Hepatocyte (in vitro differentiated cells): ENCODE measurements around the gene LHX8. TPM values are rescaled to one million over a fixed set of nuclear protein-coding genes. Genes with fewer than 3 reads are reported as not detected.

Experiments
- DNase-seq: peaks from one replicate; pipeline ENCODE4 v3.0.0-alpha.2; 2016; ENCODE audit warnings: low spot score
- H2AFZ ChIP-seq: fragments of 200-600 bp; sonication (generic); 2 replicates; pipeline ENCODE4 v1.6.0; 2016; ENCODE audit warnings: antibody characterized with exemption, mild to moderate bottlenecking
- H3K27ac ChIP-seq: fragments of 200-600 bp; sonication (generic); 2 replicates; pipeline ENCODE4 v1.5.1; 2016; ENCODE audit warnings: mild to moderate bottlenecking
- H3K27me3 ChIP-seq: fragments of 200-600 bp; sonication (generic); 2 replicates; pipeline ENCODE4 v1.6.1; 2016
- H3K36me3 ChIP-seq: fragments of 200-600 bp; sonication (generic); replicated peaks from 2 replicates; pipeline ENCODE4 v1.5.1; 2016; ENCODE audit warnings: low read depth; ENCODE audit not compliant: insufficient read depth
- H3K4me1 ChIP-seq: fragments of 200-600 bp; sonication (generic); 2 replicates; pipeline ENCODE4 v1.5.1; 2016; ENCODE audit warnings: mild to moderate bottlenecking, moderate library complexity; ENCODE audit not compliant: insufficient read depth
- H3K4me2 ChIP-seq: fragments of 200-600 bp; sonication (generic); 2 replicates; pipeline ENCODE4 v1.6.0; 2016
- H3K4me3 ChIP-seq: fragments of 200-600 bp; sonication (generic); 2 replicates; pipeline ENCODE4 v1.5.1; 2016; ENCODE audit warnings: mild to moderate bottlenecking
- H3K79me2 ChIP-seq: fragments of 200-600 bp; sonication (generic); 2 replicates; pipeline ENCODE4 v1.6.0; 2017; ENCODE audit warnings: mild to moderate bottlenecking
- H3K9me2 ChIP-seq: fragments of 200-600 bp; sonication (generic); replicated peaks from 2 replicates; pipeline ENCODE4 v1.6.0; 2017; ENCODE audit warnings: mild to moderate bottlenecking; ENCODE audit not compliant: insufficient read depth
- H3K9me3 ChIP-seq: fragments of 200-600 bp; sonication (generic); 2 replicates; pipeline ENCODE4 v1.5.1; 2016; ENCODE audit warnings: low read depth, mild to moderate bottlenecking
- H4K20me1 ChIP-seq: fragments of 200-600 bp; sonication (generic); 2 replicates; pipeline ENCODE4 v1.6.0; 2016; ENCODE audit warnings: mild to moderate bottlenecking; ENCODE audit not compliant: insufficient read depth, poor library complexity, severe bottlenecking
- EZH2 ChIP-seq: fragments of 200-600 bp; sonication (generic); IDR thresholded peaks from 2 replicates; pipeline ENCODE4 v1.6.1; 2016; ENCODE audit warnings: antibody characterized with exemption, mild to moderate bottlenecking, borderline replicate concordance
- EZH2phosphoT487 ChIP-seq: fragments of 200-600 bp; sonication (generic); IDR thresholded peaks from one replicate; pipeline ENCODE4 v1.6.1; 2018; ENCODE audit warnings: antibody characterized with exemption, mild to moderate bottlenecking, low read depth, moderate library complexity; ENCODE audit not compliant: unreplicated experiment, severe bottlenecking
- WGBS: methylation state at CpG from one replicate; pipeline ENCODE4 v1.1.6; 2016; ENCODE audit warnings: low lambda C conversion rate; ENCODE audit errors: missing lambda C conversion rate; 5-methylcytosine and 5-hydroxymethylcytosine counted together
- polyA plus RNA-seq: library from polyadenylated mRNA; unstranded; fragments of >200 nt; fragmentation: Nextera tagmentation; extraction: Ambion mirVana; gene quantifications from 2 replicates; pipeline ENCODE4 v1.2.1, GENCODE V29; 2016
- total RNA-seq: library from RNA; depleted of rRNA; stranded (reverse); fragments of >200 nt; gene quantifications from 2 replicates; pipeline ENCODE4 v1.2.3, GENCODE V29; 2014
- TF ChIP-seq, protein P1 (sequence below): fragments of 200-600 bp; sonication (generic); IDR thresholded peaks from 2 replicates; pipeline ENCODE4 v1.5.1; 2016; ENCODE audit warnings: antibody characterized with exemption, mild to moderate bottlenecking; ENCODE audit not compliant: poor library complexity

Gene LHX8
- total and polyA plus RNA-seq, 2 experiments from 2014 or later, result 0.37 to 0.87 TPM

- Histone ChIP-seq H3K9me2 (no peaks in the 10 kb centered on the region), H3K4me3 (peak overlapping the region; percentile 14), H3K79me2 (no peaks in the 10 kb centered on the region), H3K4me2 (peak overlapping the region; percentile 88), H3K4me1 (peaks cover 11% of the 10 kb centered on the region), H3K27ac (no peak overlapping the region), H4K20me1 (no peaks in the 10 kb centered on the region), H2AFZ (peak overlapping the region; percentile 52), H3K36me3 (no peaks in the 10 kb centered on the region), H3K9me3 (no peaks in the 10 kb centered on the region), H3K27me3 (peaks cover 96% of the 10 kb centered on the region)
- peak; percentile 62 for DNase-seq
- TF ChIP-seq EZH2 (peak; percentile 75), EZH2phosphoT487 (peak; percentile 86)
- TF ChIP-seq, protein P1, sequence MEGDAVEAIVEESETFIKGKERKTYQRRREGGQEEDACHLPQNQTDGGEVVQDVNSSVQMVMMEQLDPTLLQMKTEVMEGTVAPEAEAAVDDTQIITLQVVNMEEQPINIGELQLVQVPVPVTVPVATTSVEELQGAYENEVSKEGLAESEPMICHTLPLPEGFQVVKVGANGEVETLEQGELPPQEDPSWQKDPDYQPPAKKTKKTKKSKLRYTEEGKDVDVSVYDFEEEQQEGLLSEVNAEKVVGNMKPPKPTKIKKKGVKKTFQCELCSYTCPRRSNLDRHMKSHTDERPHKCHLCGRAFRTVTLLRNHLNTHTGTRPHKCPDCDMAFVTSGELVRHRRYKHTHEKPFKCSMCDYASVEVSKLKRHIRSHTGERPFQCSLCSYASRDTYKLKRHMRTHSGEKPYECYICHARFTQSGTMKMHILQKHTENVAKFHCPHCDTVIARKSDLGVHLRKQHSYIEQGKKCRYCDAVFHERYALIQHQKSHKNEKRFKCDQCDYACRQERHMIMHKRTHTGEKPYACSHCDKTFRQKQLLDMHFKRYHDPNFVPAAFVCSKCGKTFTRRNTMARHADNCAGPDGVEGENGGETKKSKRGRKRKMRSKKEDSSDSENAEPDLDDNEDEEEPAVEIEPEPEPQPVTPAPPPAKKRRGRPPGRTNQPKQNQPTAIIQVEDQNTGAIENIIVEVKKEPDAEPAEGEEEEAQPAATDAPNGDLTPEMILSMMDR, result peak; percentile 2
- WGBS, result 1% methylated on average over 58 of the region's 64 CpGs
These were observed 2.1 kb downstream of the LHX8 start for GRCh38 chr1:75136195-75136815.

DNA sequence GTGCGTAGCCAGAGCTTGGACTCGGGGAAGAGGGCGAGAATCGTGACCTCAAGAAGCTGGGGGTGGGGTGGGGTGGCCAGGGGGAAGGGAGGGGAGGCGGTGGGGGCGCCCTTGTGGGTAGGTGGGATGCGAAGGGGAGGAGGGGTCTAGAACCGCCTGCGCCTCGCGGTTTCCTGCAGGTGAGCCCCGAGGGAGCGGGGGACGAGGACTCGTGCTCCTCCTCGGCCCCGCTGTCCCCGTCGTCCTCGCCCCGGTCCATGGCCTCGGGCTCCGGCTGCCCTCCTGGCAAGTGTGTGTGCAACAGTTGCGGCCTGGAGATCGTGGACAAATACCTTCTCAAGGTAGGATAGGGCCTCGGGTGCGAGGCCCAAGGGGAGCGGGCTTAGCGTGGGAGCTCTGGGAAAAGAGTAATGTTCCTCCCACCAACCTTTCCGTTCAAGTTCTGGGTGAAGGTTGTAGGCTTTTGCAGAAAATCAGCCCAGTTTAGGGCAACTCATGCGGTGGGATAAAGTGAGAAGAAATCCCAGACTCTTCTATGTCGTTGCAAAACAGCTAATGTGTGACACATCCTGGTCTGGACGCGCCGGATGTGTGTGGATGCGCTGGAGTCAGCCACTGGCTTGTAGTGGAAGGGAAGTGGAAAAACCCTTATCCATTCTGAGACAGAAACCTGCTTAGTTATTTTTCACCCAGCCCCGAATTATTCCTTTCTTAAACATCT is 2.9 kb downstream of the LHX8 start:
- DNase-seq, result peak; percentile 29
- Histone ChIP-seq H3K79me2 (no peaks in the 10 kb centered on the region), H3K27ac (no peak overlapping the region), H3K9me3 (no peaks in the 10 kb centered on the region), H2AFZ (peak overlapping the region; percentile 52), H3K4me1 (peaks cover 11% of the 10 kb centered on the region), H3K4me2 (peak overlapping the region; percentile 88), H3K27me3 (peaks cover 91% of the 10 kb centered on the region), H4K20me1 (no peaks in the 10 kb centered on the region), H3K36me3 (no peaks in the 10 kb centered on the region), H3K9me2 (no peaks in the 10 kb centered on the region), H3K4me3 (no peak overlapping the region)
- no peak for TF ChIP-seq EZH2
- TF ChIP-seq, protein P1, result no peak
- no peak for TF ChIP-seq EZH2phosphoT487
- 6% methylated on average over 22 of the region's 37 CpGs for WGBS

- no peaks in the 10 kb centered on the region for H3K9me2 ChIP-seq
- H3K27ac ChIP-seq, result no peak overlapping the region
- 81% methylated on average over 2 of the region's 2 CpGs for WGBS
- no peaks in the 10 kb centered on the region for H3K4me1 ChIP-seq
- no peaks in the 10 kb centered on the region for H4K20me1 ChIP-seq
- H3K4me3 ChIP-seq, result no peak overlapping the region
- TF ChIP-seq EZH2phosphoT487, result no peak
- no peak for TF ChIP-seq EZH2
- TF ChIP-seq, protein P1, result no peak
- no peaks in the 10 kb centered on the region for H3K9me3 ChIP-seq
- no peak overlapping the region for H3K4me2 ChIP-seq
- H3K36me3 ChIP-seq, result no peaks in the 10 kb centered on the region
- H2AFZ ChIP-seq, result no peak overlapping the region
- no peaks in the 10 kb centered on the region for H3K79me2 ChIP-seq
- peaks cover 3% of the 10 kb centered on the region for H3K27me3 ChIP-seq
- no peak for DNase-seq
These were observed 17.9 kb downstream of the LHX8 start for GRCh38 chr1:75152092-75152491.
